Fibroblast of skin of left biceps (primary cell): ENCODE data around the gene RIC1.
"Not testable (repeated sequence)": the region's sequence is repeated elsewhere in the genome, so short reads cannot be mapped to it uniquely, and the experiment has no call there.

Experiments used
- DNase-seq, 2 experiments: peaks; one replicate each; pipeline ENCODE4 v3.0.0-alpha.2; 2013; ENCODE audit warnings: low read depth in 2 of 2

Gene RIC1

GRCh38 chr9:5786370-5787127 is 157.6 kb downstream of the RIC1 start:
- DNase-seq = no peak

DNA sequence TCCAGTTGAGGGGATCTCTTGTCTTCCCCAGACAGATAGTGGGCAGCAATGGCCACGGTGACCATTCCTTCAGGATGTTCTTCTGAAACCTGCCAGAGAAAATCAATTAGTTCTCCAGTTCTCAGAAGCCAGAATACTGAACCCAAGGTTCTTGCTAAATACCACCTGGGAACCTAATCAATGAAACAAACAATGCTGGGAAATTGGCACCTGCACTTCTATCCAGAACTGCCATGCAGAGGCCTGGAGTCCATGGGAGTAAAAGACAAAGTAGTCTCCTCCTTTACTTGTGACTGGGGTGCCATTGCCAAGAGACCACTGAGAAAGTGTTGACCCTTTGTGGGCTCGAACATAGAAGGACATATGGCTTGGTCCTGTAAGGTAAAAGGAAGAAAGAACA is 158.3 kb downstream of the RIC1 start:
- DNase-seq = no peak

GRCh38 chr9:5787759-5788302 is 158.9 kb downstream of the RIC1 start:
- DNase-seq = no peak

GRCh38 chr9:5789489-5789888 is 160.6 kb downstream of the RIC1 start:
- no peak for DNase-seq

DNA sequence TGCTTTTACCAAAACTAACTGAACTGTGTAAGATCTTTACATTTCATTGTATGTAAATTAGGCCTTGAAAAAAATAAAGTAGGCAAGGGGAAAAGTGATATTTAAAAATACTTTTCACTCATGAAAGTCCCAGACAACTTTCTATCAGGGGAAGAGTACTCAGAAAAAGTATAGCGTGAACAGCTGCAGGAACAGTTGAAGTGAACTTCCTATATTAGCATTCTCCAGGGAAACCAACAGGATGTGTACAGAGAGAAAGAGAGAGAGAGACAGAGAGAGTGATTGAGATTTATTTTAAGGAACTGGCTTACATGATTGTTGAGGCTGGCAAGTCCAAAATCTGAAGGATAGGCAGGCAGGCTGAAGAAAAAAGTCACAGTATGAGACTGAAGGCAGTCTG is 162.0 kb downstream of the RIC1 start:
- no peak for DNase-seq

- DNase-seq = no peak
These were observed 163.0 kb downstream of the RIC1 start for GRCh38 chr9:5791870-5792269.

- no peak for DNase-seq
These were observed 164.9 kb downstream of the RIC1 start for GRCh38 chr9:5793812-5794211.

DNA sequence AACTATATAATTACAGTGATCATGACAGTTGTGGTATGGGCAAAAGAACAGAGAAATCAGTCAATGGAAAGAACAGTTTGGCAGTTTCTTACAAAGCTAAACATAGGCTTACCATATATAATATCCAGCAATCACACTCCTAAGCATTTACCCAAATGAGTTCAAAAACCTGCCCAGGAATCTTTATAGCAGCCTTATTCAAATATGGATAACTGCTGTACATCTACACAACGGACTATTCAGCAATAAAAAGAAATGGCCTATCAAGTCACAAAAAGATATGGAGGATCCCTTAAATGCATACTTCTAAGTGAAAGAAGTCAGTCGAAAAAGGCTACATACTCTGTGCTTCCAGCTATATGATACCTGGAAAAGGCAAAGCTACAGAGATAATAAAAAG is 167.4 kb downstream of the RIC1 start:
- DNase-seq = no peak

GRCh38 chr9:5798581-5798980 is 169.7 kb downstream of the RIC1 start:
- DNase-seq = no peak

- no peak for DNase-seq
These were observed 170.4 kb downstream of the RIC1 start for GRCh38 chr9:5799314-5799713.

DNA sequence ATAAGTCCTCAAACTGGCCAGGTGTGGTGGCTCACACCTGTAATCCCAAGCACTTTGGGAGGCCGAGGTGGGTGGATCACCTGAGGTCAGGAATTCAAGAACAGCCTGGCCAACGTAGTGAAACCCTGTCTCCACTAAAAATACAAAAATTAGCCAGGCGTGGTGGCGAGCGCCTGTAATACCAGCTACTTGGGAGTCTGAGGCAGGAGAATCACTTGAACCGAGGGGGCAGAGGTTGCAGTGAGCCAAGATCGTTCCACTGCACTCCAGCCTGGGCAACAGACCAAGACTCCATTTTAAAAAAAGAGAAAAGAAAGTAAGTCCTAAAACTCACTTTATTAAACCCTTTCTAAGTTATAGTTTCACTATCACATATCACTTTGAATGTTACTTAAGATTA is 171.5 kb downstream of the RIC1 start:
- not testable (repeated sequence) for DNase-seq

DNA sequence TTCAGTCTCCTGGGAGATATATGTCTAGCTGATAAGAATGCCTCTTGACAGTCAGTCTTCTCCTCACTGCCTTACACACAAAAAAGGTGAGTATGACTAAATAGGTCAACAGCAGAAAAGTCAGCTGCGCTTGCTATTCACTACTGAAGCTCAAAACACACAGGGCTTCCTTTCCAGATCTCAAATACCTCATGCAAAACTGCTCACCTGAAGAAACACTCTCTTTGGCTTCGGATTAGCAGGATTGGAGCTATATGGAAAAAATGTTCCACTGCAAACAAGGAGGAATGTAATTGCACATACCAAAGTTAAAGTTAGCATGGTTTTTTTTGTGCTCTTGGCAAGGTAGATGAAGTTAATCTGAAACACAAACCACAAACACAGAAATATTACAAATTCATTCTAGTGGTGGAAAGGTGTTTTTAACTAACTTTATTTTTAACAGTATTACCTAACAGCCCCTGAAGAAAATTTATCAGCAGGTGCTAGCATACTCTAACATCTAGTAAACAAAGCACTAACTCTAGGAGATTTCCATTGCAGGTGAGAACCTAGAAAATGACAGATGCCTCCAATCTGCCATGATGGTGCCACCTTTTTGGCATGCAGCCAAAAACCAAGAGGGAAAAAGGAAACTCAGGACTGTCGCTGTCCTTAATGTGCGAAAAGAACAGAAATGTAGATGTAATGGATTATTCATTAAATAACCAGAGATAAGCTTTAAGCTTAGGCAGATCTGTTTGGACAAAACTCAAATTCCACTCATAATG is 172.2 kb downstream of the RIC1 start:
- no peak for DNase-seq

GRCh38 chr9:5801739-5802113 is 172.8 kb downstream of the RIC1 start:
- no peak for DNase-seq

DNA sequence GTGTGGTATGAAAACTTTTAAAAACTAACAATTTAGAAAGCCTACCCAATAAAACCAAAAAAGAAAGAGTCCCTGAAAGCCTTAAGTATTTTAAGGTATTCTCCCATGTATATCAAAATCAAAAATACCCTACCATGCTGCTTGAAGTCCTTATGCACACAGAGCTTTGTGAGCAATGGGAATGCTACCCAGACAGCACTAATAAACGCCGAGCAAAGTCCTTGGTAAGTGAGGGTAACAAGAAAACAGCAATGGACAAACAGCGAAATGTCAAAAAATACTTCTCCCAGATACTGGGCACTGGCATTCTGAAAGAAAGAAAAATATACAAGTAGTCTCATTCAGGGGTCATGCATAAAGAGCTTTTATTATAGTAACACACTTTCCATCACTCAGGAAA is 176.6 kb downstream of the RIC1 start:
- no peak for DNase-seq

GRCh38 chr9:5811751-5812150 is 182.8 kb downstream of the RIC1 start:
- no peak for DNase-seq

- DNase-seq = no peak
These were observed 184.9 kb downstream of the RIC1 start for GRCh38 chr9:5813824-5814223.

DNA sequence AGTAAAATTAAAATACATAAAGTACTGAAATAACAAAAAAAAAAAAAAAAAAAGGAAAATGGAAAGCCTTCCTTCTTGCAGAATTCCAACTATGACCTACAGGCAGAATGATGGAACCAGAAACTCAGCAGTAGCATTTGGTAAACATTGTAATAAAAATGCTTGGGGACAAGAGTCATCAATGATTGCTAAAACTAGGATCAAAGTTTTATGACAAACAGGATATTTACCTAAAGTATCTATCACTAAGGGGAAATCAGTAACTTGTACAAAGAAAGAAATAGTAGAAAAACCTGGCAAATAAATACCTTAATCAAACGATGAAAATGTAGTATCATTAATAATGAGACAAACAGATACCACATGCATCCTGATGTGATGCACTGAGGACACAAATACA is 186.6 kb downstream of the RIC1 start:
- no peak for DNase-seq

DNA sequence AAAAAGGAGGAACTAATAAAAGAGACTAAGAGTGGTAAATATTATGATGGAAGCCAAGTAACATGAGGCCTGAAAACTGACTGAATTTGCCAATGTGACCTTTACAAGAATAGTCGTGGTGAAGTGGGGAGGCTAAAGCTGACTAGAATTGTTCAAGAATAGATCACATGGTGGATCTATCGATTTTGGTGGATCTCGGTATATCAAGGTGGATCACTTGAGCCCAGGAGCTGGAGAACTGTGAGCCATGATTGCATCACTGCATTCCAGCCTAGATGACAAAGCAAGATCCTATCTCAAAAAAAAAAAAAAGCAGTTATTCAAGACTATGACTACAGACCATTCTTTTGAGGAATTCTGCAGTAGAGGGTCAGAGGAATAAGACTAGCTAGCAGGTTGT is 189.0 kb downstream of the RIC1 start:
- DNase-seq = peak; percentile 25

GRCh38 chr9:5818424-5819142 is 189.7 kb downstream of the RIC1 start:
- DNase-seq = no peak

GRCh38 chr9:5819174-5819573 is 190.3 kb downstream of the RIC1 start:
- DNase-seq = no peak

GRCh38 chr9:5820425-5820824 is 191.5 kb downstream of the RIC1 start:
- no peak for DNase-seq

DNA sequence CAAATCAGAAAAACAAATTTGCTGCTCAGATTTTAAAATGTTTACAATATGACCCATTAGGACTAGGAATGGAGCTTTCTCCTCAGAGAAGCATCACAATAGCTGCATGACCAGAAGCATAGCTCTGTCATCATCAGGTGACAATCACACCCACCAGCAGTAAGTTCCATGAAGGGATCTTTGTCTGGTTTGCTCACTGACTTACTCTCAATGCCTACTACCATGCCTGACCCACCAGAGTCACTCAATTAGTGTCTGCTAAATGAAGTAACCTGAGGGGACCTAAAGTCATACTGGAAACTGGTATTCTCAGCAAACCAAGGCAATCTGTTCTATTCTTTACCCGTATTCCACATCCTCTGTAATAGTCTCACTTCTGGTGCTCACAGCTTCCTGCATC is 196.3 kb downstream of the RIC1 start:
- DNase-seq = no peak
